NCI-H2081 treated with DMSO at 0.1 percent for 48 hours (cell line): Measurements from ENCODE around the gene COLQ.
A peak's percentile ranks its signal among the peaks of the same experiment; 100 is the strongest.
"Not testable (repeated sequence)": the region's sequence is repeated elsewhere in the genome, so short reads cannot be mapped to it uniquely, and the experiment has no call there.

Experiments
- DNase-seq: peaks from one replicate; lab custom pipeline; 2025; lab: John Stamatoyannopoulos, UW

The COLQ gene

GRCh38 chr3:15521573-15521965 is at the start of gene COLQ:
Gene COLQ, minus strand, starts transcription at chr3:15521706. Its CDS starts 81 bp downstream, at chr3:15521625.
- DNase-seq = no peak

GRCh38 chr3:15563190-15563589 is 41.7 kb upstream of the COLQ start:
- no peak for DNase-seq

- no peak for DNase-seq
Measured at GRCh38 chr3:15562560-15562959, 41.1 kb upstream of the COLQ start.

- no peak for DNase-seq
Measured at GRCh38 chr3:15558581-15558980, 37.1 kb upstream of the COLQ start.

- peak; percentile 39 for DNase-seq
Measured at GRCh38 chr3:15557511-15557946, 36.0 kb upstream of the COLQ start.

GRCh38 chr3:15556512-15556911 is 35.0 kb upstream of the COLQ start:
- no peak for DNase-seq

- no peak for DNase-seq
Measured at GRCh38 chr3:15553749-15554148, 32.2 kb upstream of the COLQ start.

- DNase-seq = no peak
Measured at GRCh38 chr3:15551902-15552301, 30.4 kb upstream of the COLQ start.

GRCh38 chr3:15549846-15550245 is 28.3 kb upstream of the COLQ start:
- DNase-seq = no peak

- DNase-seq = no peak
Measured at GRCh38 chr3:15542614-15543013, 21.1 kb upstream of the COLQ start.

GRCh38 chr3:15541371-15541770 is 19.9 kb upstream of the COLQ start:
- DNase-seq = no peak

GRCh38 chr3:15539066-15539465 is 17.6 kb upstream of the COLQ start:
- DNase-seq = no peak

GRCh38 chr3:15538345-15538744 is 16.8 kb upstream of the COLQ start:
- DNase-seq = no peak

GRCh38 chr3:15536856-15537255 is 15.3 kb upstream of the COLQ start:
- DNase-seq = no peak

- no peak for DNase-seq
Measured at GRCh38 chr3:15535732-15536131, 14.2 kb upstream of the COLQ start.

- not testable (repeated sequence) for DNase-seq
Measured at GRCh38 chr3:15532614-15533013, 11.1 kb upstream of the COLQ start.

- no peak for DNase-seq
Measured at GRCh38 chr3:15531346-15531745, 9.8 kb upstream of the COLQ start.

- DNase-seq = no peak
Measured at GRCh38 chr3:15528854-15529537, 7.5 kb upstream of the COLQ start.

GRCh38 chr3:15527031-15527459 is 5.5 kb upstream of the COLQ start:
- DNase-seq = no peak

GRCh38 chr3:15525790-15526189 is 4.3 kb upstream of the COLQ start:
- no peak for DNase-seq

- DNase-seq = no peak
Measured at GRCh38 chr3:15523660-15524417, 2.3 kb upstream of the COLQ start.

GRCh38 chr3:15522016-15522415 is 510 bp upstream of the COLQ start:
- no peak for DNase-seq

GRCh38 chr3:15520804-15521572 is 518 bp downstream of the COLQ start:
- DNase-seq = no peak
